Activated CD4-positive, alpha-beta T cell treated with anti-CD3 and anti-CD28 coated beads for 48 hours (primary cell): ENCODE measurements around the gene AHCYL1.
"Not testable (repeated sequence)": the region's sequence is repeated elsewhere in the genome, so short reads cannot be mapped to it uniquely, and the experiment has no call there.

ENCODE experiments used
- DNase-seq: peaks from one replicate; pipeline ENCODE4 v3.0.0-alpha.2; 2020

AHCYL1 gene

DNA sequence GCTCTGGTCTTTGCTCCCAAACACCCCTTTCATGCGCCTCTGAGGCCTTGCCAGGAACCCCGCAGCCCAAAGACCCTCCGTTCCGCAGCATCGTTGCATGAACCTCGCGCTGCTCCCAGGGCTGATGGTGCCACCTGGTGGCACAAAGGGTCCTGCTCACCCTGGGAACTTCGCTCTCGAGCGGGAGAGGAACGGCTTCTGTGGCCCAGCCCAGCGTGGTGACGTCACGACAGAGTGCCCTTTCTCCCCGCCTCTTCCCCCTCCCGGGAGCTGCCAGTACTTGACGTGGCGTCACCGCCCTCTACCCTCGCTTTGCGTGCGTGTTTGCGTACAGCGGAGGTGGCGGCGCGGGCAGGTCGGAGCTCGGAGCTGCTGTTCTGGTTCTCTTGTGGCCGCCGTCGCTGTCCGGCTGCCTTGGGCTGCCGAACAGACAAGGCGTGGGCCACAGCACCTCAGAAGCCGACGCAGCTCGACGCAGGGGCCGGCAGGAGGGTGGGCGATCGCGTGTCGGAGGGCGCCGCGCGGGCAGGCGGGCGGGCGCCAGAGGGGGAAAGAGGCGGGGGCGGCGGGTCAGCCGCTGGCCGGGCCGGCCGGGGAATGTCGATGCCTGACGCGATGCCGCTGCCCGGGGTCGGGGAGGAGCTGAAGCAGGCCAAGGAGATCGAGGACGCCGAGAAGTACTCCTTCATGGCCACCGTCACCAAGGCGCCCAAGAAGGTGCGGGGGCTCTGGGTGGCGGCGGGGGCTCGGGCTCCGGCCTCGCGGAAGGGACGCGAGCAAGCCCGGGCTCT lies at the start of gene AHCYL1:
Gene AHCYL1 (plus strand): TSS at position 310 of the 791 bp plus-strand sequence. CDS start 288 bp downstream, at position 598.
- peak; percentile 100 for DNase-seq

DNA sequence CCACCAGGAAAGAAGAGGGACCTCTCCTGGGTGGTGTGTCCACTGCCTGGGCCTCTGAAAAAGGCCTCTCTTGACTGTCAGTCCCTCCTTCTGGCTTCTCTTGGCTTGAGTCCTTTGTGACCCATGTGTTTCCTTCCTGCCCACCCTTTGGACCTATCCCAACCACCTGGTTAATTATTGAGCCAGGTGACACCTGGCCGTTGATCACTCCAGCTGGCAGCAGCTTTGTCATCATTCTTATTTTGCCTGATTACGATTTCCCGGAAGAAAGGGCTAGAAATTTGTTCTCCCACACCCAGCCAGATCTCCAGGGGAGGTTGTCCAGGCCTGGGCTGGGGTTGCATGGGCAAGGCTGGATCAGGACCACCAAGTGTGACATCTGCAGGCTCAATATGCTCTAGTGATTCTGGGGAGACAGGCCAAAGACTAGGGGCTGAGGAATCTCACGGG lies 49.1 kb upstream of the AHCYL1 start:
- DNase-seq = no peak

DNA sequence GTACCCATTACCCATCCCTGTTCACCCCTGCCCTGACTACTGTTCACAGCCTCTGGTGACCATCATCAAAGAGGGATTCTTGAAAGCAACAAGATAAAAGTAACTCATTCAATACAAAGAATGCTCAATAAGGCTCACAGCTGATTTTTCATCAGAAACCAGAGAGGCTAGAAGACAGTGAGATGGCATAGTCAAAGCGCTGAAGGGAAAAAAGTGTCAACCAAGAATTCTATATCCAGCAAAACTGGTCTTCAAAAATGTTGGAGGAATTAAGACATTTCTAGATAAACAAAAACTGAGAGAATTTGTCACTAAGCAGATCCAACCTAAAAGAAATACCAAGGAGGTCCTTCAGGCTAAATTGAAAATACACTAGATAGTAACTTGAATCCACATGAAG lies 46.8 kb upstream of the AHCYL1 start:
- DNase-seq = no peak

DNA sequence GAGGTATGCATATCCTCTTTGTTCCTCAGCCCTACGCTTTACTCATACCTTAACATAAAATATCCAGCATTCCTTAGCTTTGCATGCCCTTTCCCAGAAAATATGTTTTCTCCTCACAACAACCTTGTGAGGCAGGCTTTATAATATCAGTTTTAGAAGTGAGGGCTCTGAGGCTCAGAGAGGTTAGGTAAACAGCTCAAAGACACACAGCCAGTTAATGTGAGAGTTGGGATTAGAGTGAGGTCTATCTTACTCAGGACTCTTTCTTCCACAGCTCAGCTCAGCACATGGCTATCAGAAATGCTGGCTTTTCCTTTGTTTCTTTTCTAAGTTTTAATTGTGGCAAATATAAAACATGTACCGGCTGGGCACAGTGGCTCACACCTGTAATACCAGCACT lies 46.0 kb upstream of the AHCYL1 start:
- no peak for DNase-seq

DNA sequence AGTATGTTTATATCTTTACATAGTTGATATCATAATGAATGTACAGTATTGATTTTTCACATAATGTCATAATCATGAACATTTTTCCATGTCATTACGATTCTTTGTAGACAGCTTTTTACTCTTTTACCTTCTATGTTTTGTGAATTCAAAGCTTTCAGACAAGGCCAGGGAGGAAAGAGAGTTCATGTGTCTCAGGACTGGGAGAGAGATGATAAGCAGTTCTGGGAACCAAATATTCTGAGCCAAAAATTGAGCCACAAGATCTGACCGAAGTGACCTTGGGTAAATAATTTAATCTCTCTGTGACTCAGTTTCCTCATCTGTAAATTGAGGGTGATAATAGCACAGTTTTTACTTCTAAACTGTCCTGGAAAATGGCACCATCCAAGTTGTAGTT lies 42.1 kb upstream of the AHCYL1 start:
- no peak for DNase-seq

DNA sequence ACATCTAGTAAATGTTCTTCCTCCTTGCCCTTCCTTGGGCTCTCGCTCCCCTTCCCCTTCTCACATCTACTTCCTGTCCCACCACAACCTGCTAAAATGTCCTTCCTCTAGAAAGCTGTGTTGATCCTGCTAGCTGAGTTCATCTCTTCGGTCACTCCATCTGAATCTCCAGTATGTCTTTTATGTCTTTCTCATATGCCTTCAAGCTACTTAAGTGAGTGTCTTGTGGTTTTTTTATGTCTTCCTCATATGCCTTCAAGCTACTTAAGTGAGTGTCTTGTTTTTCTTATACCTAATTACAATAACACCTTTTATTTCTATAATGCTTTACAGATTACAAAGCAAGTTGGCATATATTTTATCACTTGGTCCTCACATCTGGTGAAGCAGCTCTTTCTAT lies 40.0 kb upstream of the AHCYL1 start:
- no peak for DNase-seq

DNA sequence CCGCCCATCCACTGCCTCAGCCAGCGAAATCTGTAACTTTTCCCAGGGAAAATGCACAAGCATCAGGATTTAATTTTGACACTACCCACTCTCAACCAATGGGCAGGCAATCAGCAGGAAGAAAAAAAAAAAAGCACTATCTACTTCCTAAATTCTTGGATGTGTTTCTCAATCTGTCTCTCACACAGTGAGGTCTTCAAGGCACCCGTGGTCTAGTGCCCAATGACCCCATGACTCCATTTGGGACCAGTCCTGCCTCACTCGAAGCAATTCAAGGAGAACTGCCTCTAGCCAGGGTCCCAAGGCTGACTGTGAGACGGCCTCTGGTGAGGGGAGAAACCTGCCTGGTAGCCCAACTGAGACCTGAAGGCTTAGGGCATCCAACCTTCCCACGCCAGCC lies 38.1 kb upstream of the AHCYL1 start:
- no peak for DNase-seq

DNA sequence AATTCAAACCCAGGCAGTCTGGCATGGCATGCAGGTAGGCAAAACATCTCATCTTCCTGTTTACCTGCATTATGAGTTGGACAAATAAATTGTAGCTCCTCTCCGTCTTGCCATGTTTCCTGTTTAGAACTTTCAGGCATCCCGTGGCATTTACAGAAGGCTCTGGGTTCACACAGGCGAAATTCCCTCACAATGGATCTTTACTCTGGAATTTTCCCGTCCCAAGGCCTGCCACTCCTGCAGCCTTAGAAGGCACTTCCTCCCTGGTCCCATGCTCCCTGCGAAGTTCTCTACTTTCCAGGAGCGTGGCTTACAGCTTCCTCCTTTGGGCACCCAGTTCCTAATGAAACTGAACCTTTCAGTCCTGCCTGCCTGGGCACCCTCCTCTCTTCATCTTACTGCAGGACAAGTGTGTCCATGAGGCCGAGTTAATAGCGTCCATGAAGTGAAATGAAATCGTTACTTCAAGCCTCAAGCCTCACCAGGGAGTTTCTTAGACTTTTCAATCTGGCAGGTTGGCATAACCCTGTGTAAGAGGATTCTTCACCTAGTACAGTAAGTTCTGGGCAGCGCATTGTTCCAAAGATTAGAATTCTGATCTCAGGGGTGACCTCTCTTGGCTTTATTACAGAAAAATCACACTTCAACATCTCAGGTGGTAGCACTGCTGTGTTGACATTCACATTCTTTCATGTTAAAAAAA lies 36.8 kb upstream of the AHCYL1 start:
- DNase-seq = no peak

DNA sequence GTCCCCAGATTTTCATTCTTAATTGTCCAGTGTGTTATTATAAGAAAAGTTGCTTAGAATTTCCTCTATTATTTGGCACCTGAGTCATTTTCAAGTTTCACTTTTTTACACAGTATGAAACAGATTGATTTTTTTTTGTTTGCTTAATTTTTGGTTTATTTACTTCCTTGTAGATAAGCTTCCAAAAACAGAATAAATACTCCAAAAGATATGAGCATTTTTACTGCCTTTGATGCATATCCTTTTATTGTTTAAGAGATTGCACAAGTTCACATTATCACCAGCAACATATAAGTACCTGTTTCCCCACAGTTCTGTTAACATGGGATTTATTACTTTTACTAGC lies 36.3 kb upstream of the AHCYL1 start:
- no peak for DNase-seq

DNA sequence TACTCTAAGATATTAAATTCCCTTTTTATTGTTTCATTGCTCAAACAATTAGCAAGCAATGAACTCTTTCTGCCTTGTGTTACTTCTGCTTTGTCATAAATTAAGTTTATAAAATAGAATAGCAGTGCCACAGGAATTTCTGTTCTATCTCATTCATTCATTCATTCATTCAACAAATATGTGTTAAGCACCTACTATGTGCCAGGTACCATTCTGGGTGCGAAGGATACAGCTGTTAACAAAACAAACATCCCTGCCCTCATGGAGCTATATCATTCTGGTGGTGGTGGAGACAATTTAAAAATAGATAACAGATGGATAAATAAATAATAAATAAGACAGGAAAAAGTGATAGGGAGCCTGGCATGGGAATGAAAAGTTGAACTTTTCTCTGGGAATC lies 34.5 kb upstream of the AHCYL1 start:
- no peak for DNase-seq

DNA sequence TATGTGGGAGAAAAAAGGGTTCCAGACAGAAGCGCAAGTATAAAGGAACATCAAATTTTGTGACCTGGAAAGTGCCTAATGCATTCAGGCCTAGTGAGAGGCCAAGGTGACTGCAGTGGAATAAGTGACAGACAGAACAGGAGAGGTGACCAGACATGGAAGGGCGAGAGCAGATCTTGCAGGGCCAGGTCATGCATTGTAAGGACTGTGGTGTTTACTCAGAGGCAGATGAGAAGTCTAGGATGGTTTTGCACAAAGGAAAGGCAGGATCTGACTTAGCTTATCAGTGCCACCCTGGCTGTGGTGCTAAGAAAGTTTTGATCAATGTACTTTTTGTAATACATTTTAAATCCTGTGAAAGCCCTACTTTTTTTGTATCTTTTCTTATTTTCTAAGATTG lies 34.1 kb upstream of the AHCYL1 start:
- no peak for DNase-seq

DNA sequence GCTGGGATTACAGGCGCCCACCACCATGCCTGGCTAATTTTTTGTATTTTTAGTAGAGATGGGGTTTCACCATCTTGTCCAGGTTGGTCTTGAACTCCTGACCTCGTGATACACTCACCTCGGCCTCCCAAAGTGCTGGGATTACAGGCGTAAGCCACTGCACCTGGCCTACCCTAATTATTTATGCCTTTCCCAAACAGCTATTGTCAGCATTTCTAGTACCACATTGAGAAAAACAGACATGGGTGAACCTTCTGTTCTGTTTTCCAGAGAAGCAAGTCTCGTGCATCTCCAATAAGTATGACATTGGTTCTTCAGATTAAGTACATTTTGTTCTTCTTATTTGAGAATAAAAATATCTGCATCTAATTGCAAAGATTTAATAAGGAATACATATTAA lies 33.1 kb upstream of the AHCYL1 start:
- DNase-seq = not testable (repeated sequence)

DNA sequence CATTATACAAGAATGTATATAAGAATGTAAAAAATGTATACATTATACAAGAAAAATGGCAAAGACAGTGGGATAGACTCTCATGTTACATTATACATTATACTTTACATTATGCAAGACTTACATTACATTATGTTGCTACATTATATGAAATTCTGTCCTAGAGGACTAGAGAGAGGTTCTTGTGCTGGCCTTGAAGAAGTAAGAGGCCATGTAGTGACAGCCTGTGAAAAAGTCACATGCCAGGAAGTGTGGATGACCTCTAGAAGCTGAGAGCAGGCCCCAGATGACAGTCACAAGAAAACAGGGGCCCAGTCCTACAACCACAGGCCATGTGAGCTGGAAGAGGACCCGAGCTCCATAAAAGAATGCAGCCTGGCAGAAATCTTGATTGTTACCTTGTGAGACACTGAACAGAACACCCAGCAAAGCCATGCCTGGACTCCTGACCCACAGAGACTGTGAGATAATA lies 30.5 kb upstream of the AHCYL1 start:
- DNase-seq = no peak

DNA sequence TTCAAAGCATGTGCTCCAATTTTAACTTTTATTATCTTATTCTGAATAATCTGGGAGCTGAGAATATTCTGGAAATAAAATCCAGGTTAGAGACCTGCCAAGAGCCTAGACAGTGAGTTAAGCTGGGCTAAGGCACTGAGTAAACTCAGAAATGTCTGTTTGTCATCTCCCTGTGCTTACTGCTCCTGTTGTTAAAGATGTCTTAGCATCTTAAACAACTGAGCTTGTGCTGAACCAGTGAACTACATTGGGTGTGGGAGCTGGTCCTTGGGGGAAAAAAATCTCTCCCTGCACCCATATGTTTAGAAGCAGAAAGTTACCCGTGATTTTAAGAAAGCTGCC lies 25.0 kb upstream of the AHCYL1 start:
- no peak for DNase-seq

DNA sequence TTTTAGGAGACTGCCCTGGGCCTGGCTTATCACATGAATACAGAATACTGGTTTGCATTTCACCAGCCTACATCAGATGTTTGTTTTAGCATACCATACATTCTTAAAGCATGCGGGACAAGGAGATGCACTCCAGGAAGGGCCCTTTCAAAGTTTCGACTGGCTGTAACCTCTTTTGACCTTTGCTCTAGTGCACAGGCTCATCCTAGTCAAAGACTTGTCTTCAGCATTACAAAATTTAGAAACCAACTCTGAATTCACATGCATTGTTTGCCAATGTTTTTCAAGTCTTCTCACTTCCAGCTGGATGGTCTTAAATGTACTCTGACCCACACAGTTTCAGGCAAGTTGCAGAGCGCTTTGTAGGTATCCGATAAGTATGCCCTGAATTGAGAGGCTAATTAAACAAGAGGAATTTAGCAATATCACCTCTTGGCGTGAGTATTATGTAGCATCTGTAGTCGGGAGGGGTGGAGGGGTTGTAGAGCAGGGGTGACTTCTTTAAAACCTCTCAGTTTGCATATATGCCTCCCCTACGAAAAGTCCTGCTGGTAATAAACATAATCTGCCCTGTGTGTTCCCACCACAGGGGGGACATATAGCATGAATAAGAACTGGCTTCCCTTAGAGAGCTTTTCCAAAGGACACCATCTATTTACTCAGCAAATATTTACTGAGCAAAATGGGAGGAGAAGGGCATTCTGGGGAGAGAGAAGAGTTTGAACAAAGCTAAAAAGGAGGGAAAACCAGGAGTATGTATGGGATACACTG lies 24.4 kb upstream of the AHCYL1 start:
- no peak for DNase-seq

DNA sequence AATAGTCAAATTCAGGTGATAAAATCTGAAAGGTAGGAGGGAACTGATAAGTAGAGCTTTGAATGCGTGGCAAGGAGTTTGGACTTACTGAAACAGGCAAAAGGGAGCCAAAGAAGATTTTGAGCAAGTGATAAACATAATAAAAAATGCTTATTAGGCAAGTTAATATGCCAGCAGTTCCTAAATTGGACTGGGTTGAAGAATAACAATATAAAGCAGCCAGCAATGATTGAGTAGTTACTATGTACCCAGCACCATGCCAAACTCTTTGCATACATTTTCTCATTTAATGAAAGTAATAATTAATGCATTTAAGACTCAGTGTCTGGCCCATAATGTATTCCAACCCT lies 23.8 kb upstream of the AHCYL1 start:
- DNase-seq = no peak

DNA sequence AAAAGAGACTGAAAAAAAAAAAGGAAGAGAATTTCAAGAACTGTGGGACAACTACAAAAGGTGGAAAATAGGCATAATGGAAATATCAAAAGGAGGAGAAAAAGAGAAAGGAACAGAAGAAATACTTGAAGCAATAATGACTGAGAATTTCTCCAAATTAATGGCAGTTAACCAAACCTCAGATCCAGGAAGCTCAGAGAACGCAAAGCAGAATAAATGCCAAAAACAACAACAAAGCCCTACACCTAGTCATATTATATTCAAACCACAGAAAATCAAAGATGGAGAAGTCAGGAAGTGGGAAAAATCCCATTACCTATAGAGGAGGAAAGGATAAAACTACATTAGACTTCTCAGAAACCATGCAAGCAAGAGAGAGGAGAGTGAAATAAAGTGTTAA lies 20.7 kb upstream of the AHCYL1 start:
- no peak for DNase-seq

DNA sequence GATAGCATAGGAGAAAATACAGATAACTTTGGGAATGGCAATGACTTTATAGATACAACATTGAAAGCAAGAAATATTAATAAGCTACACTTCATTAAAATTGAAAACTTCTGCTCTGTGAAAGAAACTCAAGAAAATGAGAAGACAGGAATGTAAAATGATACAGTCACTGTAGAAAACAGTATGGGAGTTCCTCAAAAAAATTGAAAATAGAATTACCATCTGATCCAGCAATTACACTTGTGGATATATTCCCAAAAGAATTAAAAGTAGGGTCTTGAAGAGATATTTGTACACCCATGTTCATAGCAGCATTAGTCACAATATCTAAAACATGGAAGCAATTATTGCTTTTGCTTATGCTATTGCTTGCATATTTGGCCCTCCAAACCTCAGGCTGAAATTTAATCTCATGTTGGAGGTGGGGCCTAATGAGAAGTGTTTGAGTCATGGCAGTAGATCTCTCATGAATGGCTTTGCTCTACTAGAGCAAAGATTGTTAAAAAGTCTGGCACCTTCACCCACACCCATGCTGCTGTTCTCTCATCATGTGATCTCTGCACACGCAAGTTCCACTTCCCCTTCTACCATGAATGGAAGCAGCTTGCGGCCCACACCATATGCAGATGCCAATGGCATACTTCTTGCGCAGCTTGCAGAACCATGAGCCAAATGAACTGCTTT lies 15.3 kb upstream of the AHCYL1 start:
- DNase-seq = no peak

DNA sequence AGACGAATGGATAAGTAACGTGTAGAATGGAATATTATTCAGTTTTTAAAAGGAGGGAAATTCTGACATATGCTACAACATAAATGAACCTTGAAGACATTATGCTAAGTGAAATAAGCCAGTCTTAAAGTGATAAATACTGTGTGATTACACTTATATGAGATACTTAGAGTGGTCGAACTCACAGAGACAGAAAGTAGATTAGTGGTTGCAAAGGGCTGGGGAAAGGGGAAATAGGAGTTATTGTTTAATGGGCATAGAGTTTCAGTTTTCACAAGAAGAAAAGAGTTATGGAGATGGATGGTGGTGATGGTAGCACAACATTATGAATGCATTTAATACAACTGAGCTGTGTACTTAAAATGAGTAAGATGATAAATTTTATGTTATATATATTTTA lies 14.7 kb upstream of the AHCYL1 start:
- DNase-seq = no peak

DNA sequence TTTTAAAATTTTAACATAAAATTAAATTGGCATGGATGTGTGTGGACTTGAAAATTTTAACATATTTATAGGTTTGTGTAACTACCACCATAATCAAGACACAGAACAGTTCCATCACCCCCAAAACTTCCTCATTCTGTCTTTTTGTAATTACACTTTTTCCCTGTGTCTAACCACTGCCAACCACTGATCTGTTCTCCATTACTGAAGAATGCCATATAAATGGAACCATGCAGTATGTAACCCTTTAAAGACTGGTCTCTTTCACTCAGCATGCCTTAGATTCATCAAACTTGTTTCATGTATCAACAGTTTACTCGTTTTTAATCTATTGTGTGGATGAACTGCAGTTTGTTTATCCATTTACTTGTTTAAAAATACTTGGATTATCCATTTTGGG lies 13.0 kb upstream of the AHCYL1 start:
- DNase-seq = no peak

DNA sequence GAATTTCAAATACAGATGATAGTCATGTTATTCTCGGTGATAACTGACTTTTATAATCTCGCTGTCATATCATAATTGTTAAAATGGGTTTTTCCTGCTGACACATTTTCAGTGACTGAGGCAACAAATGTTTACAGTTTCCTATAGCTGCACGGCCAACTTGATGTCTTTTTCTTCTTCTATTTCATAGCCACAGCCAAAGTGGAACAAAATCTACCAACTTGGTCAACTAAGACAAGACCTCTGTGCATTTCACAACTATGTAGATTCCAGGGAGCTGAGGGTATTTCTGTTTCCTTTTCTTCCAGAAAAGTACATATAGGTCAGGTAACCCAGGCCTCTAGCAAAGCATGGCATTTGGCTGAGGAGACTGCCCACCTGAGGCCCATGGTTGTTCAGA lies 10.4 kb upstream of the AHCYL1 start:
- DNase-seq = no peak

DNA sequence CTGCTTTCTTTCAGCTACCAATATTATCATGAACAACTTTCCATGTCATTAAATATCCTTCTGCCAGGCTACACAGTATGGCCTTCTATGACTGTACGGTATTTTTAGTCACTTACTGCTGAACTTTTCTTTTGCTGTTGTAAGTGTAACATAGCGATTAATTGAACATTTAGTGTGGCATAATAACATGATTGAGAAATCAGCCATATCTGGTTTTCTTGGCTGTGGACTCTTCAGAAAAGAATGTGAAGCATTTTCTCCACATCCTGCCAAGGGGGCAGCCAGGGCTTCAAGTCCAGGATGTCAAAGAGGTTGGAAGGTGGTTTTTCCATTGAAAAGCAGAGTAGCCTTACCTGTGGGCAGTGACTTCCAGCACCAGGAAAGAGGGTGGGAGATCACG lies 8.8 kb upstream of the AHCYL1 start:
- no peak for DNase-seq

DNA sequence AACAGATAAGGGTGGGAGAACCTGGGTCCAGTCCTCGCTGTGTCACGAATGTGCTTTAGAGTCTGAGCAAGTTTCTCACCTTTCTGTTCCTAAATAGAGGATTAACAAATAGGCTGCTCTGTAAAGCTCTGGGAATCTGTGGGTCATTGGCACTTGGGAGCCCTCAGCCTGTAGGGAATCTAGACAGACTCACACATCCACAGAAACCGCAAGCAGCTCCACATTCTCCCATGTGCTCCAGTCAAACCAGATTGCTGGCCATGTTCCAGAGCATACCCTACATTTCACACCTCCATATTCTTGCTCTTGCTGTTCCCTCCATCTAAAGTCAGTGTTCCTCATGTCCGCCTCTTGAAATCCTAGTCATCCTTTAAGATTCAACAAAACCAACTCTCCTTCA lies 7.8 kb upstream of the AHCYL1 start:
- DNase-seq = no peak
